HG03025 (cell line): ENCODE measurements around the gene SENP2.

Experiments
- ATAC-seq: cut with Tn5 transposase; IDR thresholded peaks from one replicate; pipeline ENCODE4 v1.9.1; 2021; ENCODE audit warnings: mild to moderate bottlenecking, moderate library complexity; ENCODE audit not compliant: unreplicated experiment, low FRiP score

Gene SENP2

GRCh38 chr3:185667574-185667973, 81.5 kb downstream of the SENP2 start:
- ATAC-seq, result no peak

- no peak for ATAC-seq
These were observed 91.2 kb downstream of the SENP2 start for GRCh38 chr3:185677146-185677829.

- no peak for ATAC-seq
These were observed 91.9 kb downstream of the SENP2 start for GRCh38 chr3:185678027-185678426.

- no peak for ATAC-seq
These were observed 94.1 kb downstream of the SENP2 start for GRCh38 chr3:185680231-185680630.
